ENCODE results near the gene SMIM27.
"Not testable (repeated sequence)": the region's sequence is repeated elsewhere in the genome, so short reads cannot be mapped to it uniquely, and the experiment has no call there.

Gene SMIM27

DNA sequence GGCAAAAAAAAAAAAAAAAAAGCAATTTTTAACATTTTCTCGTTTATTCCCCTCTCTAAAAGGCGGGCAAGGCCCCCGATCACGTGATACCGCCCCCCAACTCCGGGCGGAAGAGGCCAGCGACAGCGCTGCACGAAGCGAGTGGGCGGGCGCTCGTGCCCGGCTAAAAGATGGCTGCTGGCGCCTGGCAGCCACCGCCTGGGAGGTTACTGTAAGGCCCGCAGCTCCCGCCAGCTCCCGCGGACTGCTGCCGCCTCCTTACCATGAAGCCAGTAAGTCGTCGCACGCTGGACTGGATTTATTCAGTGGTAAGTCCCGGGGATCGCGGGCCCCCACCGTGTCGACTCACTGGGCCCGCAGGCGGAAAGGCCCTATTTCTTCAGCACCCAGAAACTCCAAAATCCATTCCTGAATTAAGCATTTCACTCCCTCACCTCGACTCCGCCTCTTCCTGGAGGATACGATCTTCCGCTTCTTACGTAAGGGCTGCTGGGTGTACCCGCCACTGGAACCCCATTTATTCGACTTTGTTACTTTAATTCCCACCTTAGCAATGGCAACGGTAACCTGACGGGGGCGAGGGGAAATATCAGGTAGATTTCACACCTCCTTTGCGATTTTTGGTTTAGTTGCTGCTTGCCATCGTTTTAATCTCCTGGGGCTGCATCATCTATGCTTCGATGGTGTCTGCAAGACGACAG, at the start of gene SMIM27, which contains the start of gene TOPORS:
Gene SMIM27 (plus strand): TSS at position 156 of the 701 bp plus-strand sequence. CDS start 108 bp downstream, at position 264.
Gene TOPORS (minus strand): TSS at position 415 of the 701 bp plus-strand sequence. CDS start 150 bp downstream, at position 265.
- TF ChIP-seq EZH2 (IDR thresholded peaks at IDR 0.05) (no peak), FOXP2 (optimal IDR thresholded peaks at IDR 0.05; ENCODE audit: control extremely low read depth, extremely low read length, insufficient read depth) (no peak), POLR2AphosphoS5 (IDR thresholded peaks at IDR 0.05; ENCODE audit: borderline replicate concordance, low read depth, low read length) (peak; percentile 92)
- peak within 1 kb of the TSS; percentile 97 for H3K27ac ChIP-seq

GRCh38 chr9:32502464-32502863, 49.7 kb upstream of the SMIM27 start:
- TF ChIP-seq FOXP2 (optimal IDR thresholded peaks at IDR 0.05; ENCODE audit: control extremely low read depth, extremely low read length, insufficient read depth) (no peak), EZH2 (IDR thresholded peaks at IDR 0.05) (no peak), POLR2AphosphoS5 (IDR thresholded peaks at IDR 0.05; ENCODE audit: borderline replicate concordance, low read depth, low read length) (no peak)
- Histone ChIP-seq H3K9ac (ENCODE audit: insufficient read length) (no peak overlapping the region), H3K4me3 (no peak overlapping the region), H3K27ac (no peak overlapping the region), H3K36me3 (ENCODE audit: insufficient read depth, low read length) (no peaks in the 10 kb centered on the region), H3K9me3 (ENCODE audit: low read depth, low read length) (no peaks in the 10 kb centered on the region)
- no peak for DNase-seq (ENCODE audit: low read depth, low spot score)

More for the DNA sequence above, at the start of gene SMIM27, which contains the start of gene TOPORS:
- peak; percentile 82 for DNase-seq (ENCODE audit: low read depth, low spot score)
- H3K4me3 ChIP-seq, result peak within 1 kb of the TSS; percentile 97
- H3K36me3 ChIP-seq (ENCODE audit: insufficient read depth, low read length), result peaks cover 21% of the 10 kb centered on the region
- H3K9me3 ChIP-seq (ENCODE audit: low read depth, low read length), result no peaks in the 10 kb centered on the region
- peak within 1 kb of the TSS; percentile 98 for H3K9ac ChIP-seq (ENCODE audit: insufficient read length)

GRCh38 chr9:32503008-32503407, 49.1 kb upstream of the SMIM27 start:
- H3K9me3 ChIP-seq (ENCODE audit: low read depth, low read length), result no peaks in the 10 kb centered on the region
- no peak overlapping the region for H3K4me3 ChIP-seq
- no peaks in the 10 kb centered on the region for H3K36me3 ChIP-seq (ENCODE audit: insufficient read depth, low read length)
- H3K9ac ChIP-seq (ENCODE audit: insufficient read length), result no peak overlapping the region
- H3K27ac ChIP-seq, result no peak overlapping the region
- TF ChIP-seq FOXP2 (optimal IDR thresholded peaks at IDR 0.05; ENCODE audit: control extremely low read depth, extremely low read length, insufficient read depth), result no peak
- no peak for TF ChIP-seq EZH2 (IDR thresholded peaks at IDR 0.05)
- TF ChIP-seq POLR2AphosphoS5 (IDR thresholded peaks at IDR 0.05; ENCODE audit: borderline replicate concordance, low read depth, low read length), result no peak
- DNase-seq (ENCODE audit: low read depth, low spot score), result no peak

GRCh38 chr9:32508728-32509127, 43.4 kb upstream of the SMIM27 start:
- Histone ChIP-seq H3K27ac (no peak overlapping the region), H3K36me3 (ENCODE audit: insufficient read depth, low read length) (no peaks in the 10 kb centered on the region), H3K9me3 (ENCODE audit: low read depth, low read length) (no peaks in the 10 kb centered on the region), H3K9ac (ENCODE audit: insufficient read length) (no peak overlapping the region), H3K4me3 (no peak overlapping the region)
- TF ChIP-seq FOXP2 (optimal IDR thresholded peaks at IDR 0.05; ENCODE audit: control extremely low read depth, extremely low read length, insufficient read depth) (no peak), EZH2 (IDR thresholded peaks at IDR 0.05) (no peak), POLR2AphosphoS5 (IDR thresholded peaks at IDR 0.05; ENCODE audit: borderline replicate concordance, low read depth, low read length) (no peak)
- DNase-seq (ENCODE audit: low read depth, low spot score), result no peak

- no peak overlapping the region for H3K4me3 ChIP-seq
- no peaks in the 10 kb centered on the region for H3K36me3 ChIP-seq (ENCODE audit: insufficient read depth, low read length)
- no peak for TF ChIP-seq FOXP2 (optimal IDR thresholded peaks at IDR 0.05; ENCODE audit: control extremely low read depth, extremely low read length, insufficient read depth)
- no peak for TF ChIP-seq EZH2 (IDR thresholded peaks at IDR 0.05)
- TF ChIP-seq POLR2AphosphoS5 (IDR thresholded peaks at IDR 0.05; ENCODE audit: borderline replicate concordance, low read depth, low read length), result no peak
- no peak for DNase-seq (ENCODE audit: low read depth, low spot score)
- no peak overlapping the region for H3K9ac ChIP-seq (ENCODE audit: insufficient read length)
- H3K9me3 ChIP-seq (ENCODE audit: low read depth, low read length), result peaks cover 6% of the 10 kb centered on the region; the same call in 1 of the 2 replicates
- no peak overlapping the region for H3K27ac ChIP-seq
These were observed 35.9 kb upstream of the SMIM27 start for GRCh38 chr9:32516241-32516640.

DNA sequence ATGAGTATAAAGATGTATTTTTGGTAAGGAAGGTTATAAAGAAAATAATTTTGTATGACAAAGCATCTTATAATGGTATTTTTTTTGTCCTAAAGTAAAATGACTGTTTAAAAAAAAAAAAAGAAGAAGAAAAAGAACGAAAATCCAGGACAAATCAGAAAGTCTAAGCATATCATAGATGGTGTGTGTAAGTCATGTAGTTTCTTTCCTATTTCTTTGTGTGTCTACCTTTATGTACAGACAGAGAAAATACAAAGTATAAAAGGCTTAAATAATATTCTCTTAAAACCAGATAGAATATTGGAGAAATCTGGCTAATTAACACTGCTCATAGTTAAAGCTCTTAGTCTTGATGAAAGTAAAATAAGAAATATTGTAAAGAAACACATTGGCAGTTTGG, 33.9 kb upstream of the SMIM27 start:
- H3K27ac ChIP-seq, result no peak overlapping the region
- peaks cover 6% of the 10 kb centered on the region; the same call in 1 of the 2 replicates for H3K9me3 ChIP-seq (ENCODE audit: low read depth, low read length)

DNA sequence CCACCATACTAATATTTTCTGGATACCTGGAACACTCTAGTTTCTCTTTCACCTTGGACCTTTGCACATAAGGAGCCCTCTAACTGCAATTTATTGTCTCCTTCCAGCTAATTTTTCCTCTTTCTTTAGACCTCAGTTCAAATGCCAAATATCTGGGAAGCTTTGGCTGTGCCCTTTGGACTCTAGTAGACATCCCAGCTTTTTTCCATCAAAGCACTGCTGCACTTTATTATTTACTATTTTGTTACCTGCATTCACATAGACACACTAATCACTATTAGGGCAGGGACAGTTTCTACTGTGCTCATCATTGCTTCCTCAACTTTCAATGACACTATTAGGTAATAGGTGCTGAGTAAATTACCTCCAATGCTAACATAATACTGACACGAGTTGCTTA, 28.2 kb upstream of the SMIM27 start:
- Histone ChIP-seq H3K4me3 (no peak overlapping the region), H3K9me3 (ENCODE audit: low read depth, low read length) (peaks cover 6% of the 10 kb centered on the region; the same call in 1 of the 2 replicates), H3K27ac (no peak overlapping the region), H3K9ac (ENCODE audit: insufficient read length) (no peak overlapping the region), H3K36me3 (ENCODE audit: insufficient read depth, low read length) (no peaks in the 10 kb centered on the region)
- no peak for TF ChIP-seq POLR2AphosphoS5 (IDR thresholded peaks at IDR 0.05; ENCODE audit: borderline replicate concordance, low read depth, low read length)
- TF ChIP-seq EZH2 (IDR thresholded peaks at IDR 0.05), result no peak
- no peak for DNase-seq (ENCODE audit: low read depth, low spot score)

More for the DNA sequence above, 33.9 kb upstream of the SMIM27 start:
- TF ChIP-seq EZH2 (IDR thresholded peaks at IDR 0.05) (no peak), FOXP2 (optimal IDR thresholded peaks at IDR 0.05; ENCODE audit: control extremely low read depth, extremely low read length, insufficient read depth) (no peak)
- H3K9ac ChIP-seq (ENCODE audit: insufficient read length), result no peak overlapping the region
- H3K4me3 ChIP-seq, result no peak overlapping the region
- H3K36me3 ChIP-seq (ENCODE audit: insufficient read depth, low read length), result no peaks in the 10 kb centered on the region
- no peak for DNase-seq (ENCODE audit: low read depth, low spot score)

GRCh38 chr9:32524558-32524891, 27.6 kb upstream of the SMIM27 start:
- not testable (repeated sequence) for H3K9ac ChIP-seq (ENCODE audit: insufficient read length); H3K9me3 ChIP-seq (ENCODE audit: low read depth, low read length); H3K27ac ChIP-seq; H3K4me3 ChIP-seq; DNase-seq (ENCODE audit: low read depth, low spot score); H3K36me3 ChIP-seq (ENCODE audit: insufficient read depth, low read length)

Measured in SK-N-MC (cell line).